HAP-1 (cell line): ENCODE measurements around the gene ANTXR1.

ENCODE experiments used
- DNase-seq, 2 experiments: peaks; one replicate each; pipeline ENCODE4 v3.0.0-alpha.2; 2016 to 2020; ENCODE audit warnings: low spot score in 2 of 2
- H3K27me3 ChIP-seq: fragments of 250-450 bp; sonication (Bioruptor Pico); 2 replicates; pipeline ENCODE4 v1.5.1; 2020; ENCODE audit warnings: low read depth, mild to moderate bottlenecking, moderate library complexity
- H3K36me3 ChIP-seq: fragments of 250-450 bp; sonication (Bioruptor Pico); replicated peaks from 2 replicates; pipeline ENCODE4 v1.5.1; 2020; ENCODE audit warnings: mild to moderate bottlenecking
- H3K4me1 ChIP-seq: fragments of 250-450 bp; sonication (Bioruptor Pico); 2 replicates; pipeline ENCODE4 v1.5.1; 2020; ENCODE audit warnings: mild to moderate bottlenecking
- H3K4me3 ChIP-seq: fragments of 250-450 bp; sonication (Bioruptor Pico); 2 replicates; pipeline ENCODE4 v1.5.1; 2020; ENCODE audit warnings: mild to moderate bottlenecking, moderate library complexity
- H3K9me3 ChIP-seq: fragments of 250-450 bp; sonication (Bioruptor Pico); 2 replicates; pipeline ENCODE4 v1.5.1; 2020; ENCODE audit warnings: mild to moderate bottlenecking, moderate library complexity
- in situ Hi-C: fragments of 300-500 bp; cut with MboI; formaldehyde crosslinking; loops from 3 replicates; pipeline ENCODE4 v1.14.3; 2020; ENCODE audit warnings: low sequenced_read_pairs, inconsistent platforms, mixed read lengths

Gene ANTXR1

DNA sequence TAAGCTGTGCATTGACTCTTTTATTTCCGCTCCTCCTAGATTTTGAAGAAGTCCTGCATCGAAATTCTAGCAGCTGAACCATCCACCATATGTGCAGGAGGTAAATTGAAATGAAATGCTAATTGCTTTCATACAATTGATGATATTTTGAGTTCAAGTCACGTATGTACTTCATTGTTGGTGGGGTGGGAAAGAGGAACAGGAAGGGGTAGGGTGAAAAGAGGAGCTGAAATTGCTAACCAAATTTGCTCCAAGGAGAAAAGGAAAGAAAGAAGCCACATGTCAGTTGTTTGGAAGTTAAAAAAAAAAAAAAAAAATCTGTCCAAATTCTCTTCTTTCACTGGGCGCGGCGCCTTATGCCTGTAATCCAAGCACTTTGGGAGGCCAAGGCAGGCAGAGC lies 77.8 kb downstream of the ANTXR1 start:
- Histone ChIP-seq H3K4me3 (no peak overlapping the region), H3K4me1 (no peaks in the 10 kb centered on the region), H3K9me3 (no peaks in the 10 kb centered on the region), H3K36me3 (no peaks in the 10 kb centered on the region), H3K27me3 (no peaks in the 10 kb centered on the region)
- in situ Hi-C loops: no loop called here
- DNase-seq: no peak

DNA sequence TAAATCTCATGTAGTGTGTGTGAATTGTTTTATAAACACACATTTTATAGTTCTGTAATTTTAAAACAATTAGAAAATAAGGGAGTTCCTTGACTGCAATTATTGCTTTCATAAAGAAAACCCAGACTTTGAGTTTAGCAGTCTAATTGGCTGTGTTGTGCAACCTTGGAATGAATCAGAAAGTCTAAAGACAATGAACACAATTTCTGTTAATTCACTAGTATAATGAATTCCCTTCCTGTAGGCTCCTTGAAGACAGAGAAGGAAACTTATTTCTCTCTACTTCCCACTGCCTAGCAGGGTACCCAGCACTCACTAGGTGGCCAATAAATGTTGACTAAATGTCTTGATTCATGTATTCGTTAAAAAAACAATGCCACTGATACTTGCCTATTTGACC lies 79.9 kb downstream of the ANTXR1 start:
- DNase-seq: no peak
- Histone ChIP-seq H3K27me3 (no peaks in the 10 kb centered on the region), H3K4me3 (no peak overlapping the region), H3K4me1 (no peaks in the 10 kb centered on the region; the same call in 1 of the 2 replicates), H3K36me3 (no peaks in the 10 kb centered on the region), H3K9me3 (no peaks in the 10 kb centered on the region)
- in situ Hi-C loops: no loop called here

DNA sequence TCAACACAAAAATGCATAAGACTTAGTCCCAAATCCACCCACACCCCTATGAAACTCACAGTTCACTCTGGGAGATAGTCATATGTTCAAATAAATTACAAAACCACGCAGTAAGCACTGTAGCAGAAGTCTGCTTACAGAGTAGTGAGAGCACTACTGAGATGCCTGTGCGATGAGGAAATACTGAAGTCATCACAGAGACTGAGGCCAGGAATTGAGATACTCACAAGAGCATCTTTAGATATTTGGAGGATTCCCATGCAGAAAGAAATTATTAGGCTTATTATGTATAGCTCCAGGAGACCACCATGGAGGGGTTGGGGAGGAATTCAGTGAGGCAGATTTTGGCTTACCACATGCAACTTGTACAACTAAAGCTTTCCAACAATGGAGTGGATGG lies 82.3 kb downstream of the ANTXR1 start:
- H3K4me1 ChIP-seq: no peaks in the 10 kb centered on the region; the same call in 1 of the 2 replicates
- no peaks in the 10 kb centered on the region for H3K27me3 ChIP-seq
- H3K4me3 ChIP-seq: no peak overlapping the region
- H3K9me3 ChIP-seq: no peaks in the 10 kb centered on the region
- no peak for DNase-seq
- in situ Hi-C loops: no loop called here
- H3K36me3 ChIP-seq: no peaks in the 10 kb centered on the region

DNA sequence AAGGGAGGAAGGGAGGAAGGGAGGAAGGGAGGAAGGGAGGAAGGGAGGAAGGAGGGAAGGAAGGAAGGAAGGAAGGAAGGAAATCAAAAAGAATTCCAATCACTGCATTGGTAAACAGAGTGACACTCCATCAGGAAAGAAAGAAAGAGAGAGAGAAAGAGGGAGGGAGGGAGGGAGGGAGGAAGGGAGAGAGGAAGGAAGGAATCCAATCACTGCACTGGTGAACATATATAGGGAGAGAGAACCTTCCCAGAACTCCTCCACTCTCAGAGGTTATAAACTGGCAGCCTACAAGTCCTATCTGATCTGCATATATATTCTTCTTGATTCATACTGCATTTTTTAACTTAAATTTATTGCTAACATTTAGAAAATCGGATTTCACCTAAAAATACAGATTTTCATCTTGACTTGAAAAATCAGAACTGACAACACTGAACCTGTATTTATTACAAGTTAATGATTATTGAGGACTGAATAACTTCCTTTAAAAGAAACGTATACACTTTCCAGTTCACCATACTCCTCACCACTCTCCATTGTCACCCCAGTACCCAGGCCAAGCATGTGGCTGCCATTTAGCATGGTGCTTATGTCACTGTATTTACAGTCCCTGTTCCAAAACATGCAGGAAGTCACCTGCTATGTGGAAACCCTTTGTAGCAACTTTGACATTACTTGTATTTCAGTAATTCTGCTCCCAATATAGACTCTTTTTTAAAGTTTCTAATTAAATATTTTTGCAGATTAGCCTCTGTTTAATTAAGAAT lies 83.5 kb downstream of the ANTXR1 start:
- no peaks in the 10 kb centered on the region; the same call in 1 of the 2 replicates for H3K4me1 ChIP-seq
- in situ Hi-C loops: no loop called here

DNA sequence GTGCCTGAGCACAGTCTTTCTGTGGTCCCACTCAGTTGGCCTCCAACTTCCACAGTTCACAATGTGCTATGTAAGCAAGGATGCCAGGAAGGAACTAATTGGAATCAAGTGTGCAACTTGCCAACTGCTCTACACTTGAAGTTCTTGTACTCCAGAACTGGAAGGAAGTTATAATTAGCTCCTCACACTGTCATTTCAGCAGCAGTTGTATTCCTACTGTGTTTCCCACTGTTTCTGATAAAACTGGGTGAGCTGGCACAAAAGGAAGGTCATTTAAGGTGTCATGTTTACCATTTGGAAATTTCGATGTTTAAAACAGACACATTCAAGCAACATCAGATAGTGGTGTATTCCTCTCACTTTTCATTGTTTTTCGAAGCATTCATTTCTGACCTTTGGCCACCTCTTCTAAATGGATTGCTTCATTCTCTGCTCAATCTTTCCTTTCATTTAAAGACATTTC lies 84.2 kb downstream of the ANTXR1 start:
- in situ Hi-C loops: no loop called here
- DNase-seq: no peak
- H3K4me3 ChIP-seq: no peak overlapping the region
- H3K4me1 ChIP-seq: no peaks in the 10 kb centered on the region; the same call in 1 of the 2 replicates
- no peaks in the 10 kb centered on the region for H3K27me3 ChIP-seq
- no peaks in the 10 kb centered on the region for H3K9me3 ChIP-seq
- no peaks in the 10 kb centered on the region for H3K36me3 ChIP-seq

More for the DNA sequence above, 83.5 kb downstream of the ANTXR1 start:
- H3K9me3 ChIP-seq: no peaks in the 10 kb centered on the region
- H3K27me3 ChIP-seq: no peaks in the 10 kb centered on the region
- DNase-seq: no peak
- H3K36me3 ChIP-seq: no peaks in the 10 kb centered on the region
- H3K4me3 ChIP-seq: no peak overlapping the region

DNA sequence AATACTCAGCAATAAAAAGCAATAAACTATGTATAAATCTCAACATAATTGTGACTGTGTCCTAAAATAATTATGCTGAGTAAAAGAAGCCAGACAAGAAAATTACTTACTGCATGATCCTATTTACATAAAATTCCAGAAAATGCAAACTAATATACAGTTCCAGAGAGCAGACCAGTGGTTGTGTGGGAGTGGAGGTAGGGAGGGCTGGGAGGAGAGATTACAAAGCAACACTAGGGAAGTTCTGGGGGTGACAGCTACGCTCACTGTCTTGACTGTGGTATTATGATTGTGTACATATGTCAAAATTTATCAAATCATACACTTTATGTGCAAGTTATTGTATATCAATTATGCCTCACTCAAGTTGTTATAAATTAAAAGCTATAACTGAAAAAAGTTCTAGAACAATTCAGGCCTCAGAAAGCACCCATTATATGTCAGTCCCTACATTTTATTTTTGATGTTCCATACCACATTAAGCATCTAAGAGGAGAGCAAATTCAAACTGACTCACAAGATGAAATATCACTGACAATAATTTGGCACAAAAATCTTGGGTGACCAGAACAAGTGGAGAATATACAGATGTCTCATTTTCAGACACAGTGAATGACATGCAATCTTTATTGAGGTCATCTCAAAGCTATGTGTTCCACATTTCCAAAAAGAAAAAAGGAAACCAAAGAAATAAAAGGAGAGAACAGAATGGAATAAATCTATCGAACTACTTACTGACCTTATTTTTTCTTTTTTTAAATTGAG lies 85.1 kb downstream of the ANTXR1 start:
- no peak overlapping the region for H3K4me3 ChIP-seq
- H3K9me3 ChIP-seq: no peaks in the 10 kb centered on the region
- DNase-seq: no peak
- in situ Hi-C loops: no loop called here
- H3K36me3 ChIP-seq: no peaks in the 10 kb centered on the region
- H3K4me1 ChIP-seq: no peaks in the 10 kb centered on the region; the same call in 1 of the 2 replicates
- no peaks in the 10 kb centered on the region for H3K27me3 ChIP-seq

DNA sequence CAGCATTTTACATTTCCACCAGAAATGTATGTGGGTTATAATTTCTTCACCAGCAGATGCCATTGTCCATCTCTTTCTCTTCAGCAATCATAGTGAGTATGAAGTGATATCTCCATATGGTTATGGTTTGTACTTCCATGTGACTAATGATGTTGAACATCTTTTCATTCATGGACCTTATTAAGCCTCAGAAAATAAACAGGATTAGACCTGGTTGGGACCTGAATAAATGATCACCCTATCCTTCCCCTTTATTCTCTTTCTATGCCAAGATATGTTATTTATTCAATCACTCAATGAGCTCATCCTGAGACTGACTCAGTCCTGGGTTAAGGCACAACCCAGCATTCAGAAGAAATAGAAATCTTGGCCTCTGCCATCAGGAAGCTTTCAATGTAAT lies 86.6 kb downstream of the ANTXR1 start:
- no peaks in the 10 kb centered on the region for H3K27me3 ChIP-seq
- no peak overlapping the region for H3K4me3 ChIP-seq
- H3K9me3 ChIP-seq: no peaks in the 10 kb centered on the region
- no peak for DNase-seq
- no peaks in the 10 kb centered on the region; the same call in 1 of the 2 replicates for H3K36me3 ChIP-seq
- H3K4me1 ChIP-seq: no peaks in the 10 kb centered on the region; the same call in 1 of the 2 replicates
- in situ Hi-C loops: no loop called here

DNA sequence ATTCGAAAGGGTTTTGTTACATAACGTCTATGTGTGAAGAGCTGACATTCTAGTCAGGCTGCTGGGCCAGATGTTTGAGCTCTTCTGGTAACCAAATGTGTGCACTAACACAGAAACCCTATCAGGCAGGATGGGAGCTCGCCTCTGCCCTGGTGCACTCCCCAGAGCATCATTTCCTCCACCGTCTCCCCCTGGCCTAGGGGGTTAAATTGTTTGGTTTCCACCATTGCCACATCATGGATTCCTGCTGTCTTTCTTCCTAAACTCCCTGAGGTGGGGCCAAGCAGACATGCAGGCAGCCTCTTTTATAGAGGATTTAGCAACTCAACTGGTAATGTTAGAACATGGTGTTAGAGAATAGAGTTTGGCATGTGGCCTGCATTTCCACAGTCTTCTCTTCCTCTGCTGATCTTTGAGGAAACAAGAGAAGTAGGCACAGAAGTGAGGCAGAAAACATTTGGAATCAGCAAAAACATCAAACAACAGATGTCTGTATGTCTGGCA lies 87.3 kb downstream of the ANTXR1 start:
- in situ Hi-C loops: no loop called here
- Histone ChIP-seq H3K27me3 (no peaks in the 10 kb centered on the region), H3K4me1 (no peaks in the 10 kb centered on the region; the same call in 1 of the 2 replicates), H3K9me3 (no peaks in the 10 kb centered on the region), H3K36me3 (no peaks in the 10 kb centered on the region; the same call in none of the 2 replicates), H3K4me3 (no peak overlapping the region)
- DNase-seq: no peak

DNA sequence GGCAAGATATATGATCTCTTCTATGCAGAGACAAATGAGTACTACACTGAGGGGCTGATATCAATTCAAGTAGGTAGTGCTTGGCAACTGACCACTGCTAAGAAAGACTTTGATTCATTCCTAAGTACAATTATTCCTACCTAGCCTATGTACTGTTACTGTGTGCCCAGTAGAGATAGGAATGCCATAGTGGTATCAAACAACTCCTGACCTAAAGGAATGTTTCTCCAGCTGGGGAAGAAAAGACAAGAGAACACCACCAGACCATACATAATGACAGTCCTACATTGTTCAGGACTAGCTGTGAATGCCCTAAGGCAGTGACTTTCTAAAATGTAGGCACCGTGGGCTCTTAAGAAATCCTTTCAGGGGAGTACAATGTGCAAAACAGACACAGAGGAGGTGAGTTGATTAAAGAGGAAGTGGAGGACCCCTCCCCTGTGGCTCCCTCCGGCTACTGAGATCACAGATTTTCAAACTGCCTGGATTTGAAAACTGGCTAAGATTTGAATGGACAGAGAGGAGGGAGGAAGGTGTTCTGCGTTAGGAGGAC lies 89.1 kb downstream of the ANTXR1 start:
- Histone ChIP-seq H3K4me3 (no peak overlapping the region), H3K9me3 (no peaks in the 10 kb centered on the region), H3K4me1 (no peaks in the 10 kb centered on the region; the same call in 1 of the 2 replicates), H3K36me3 (no peaks in the 10 kb centered on the region; the same call in none of the 2 replicates), H3K27me3 (no peaks in the 10 kb centered on the region)
- in situ Hi-C loops: no loop called here
- DNase-seq: no peak

DNA sequence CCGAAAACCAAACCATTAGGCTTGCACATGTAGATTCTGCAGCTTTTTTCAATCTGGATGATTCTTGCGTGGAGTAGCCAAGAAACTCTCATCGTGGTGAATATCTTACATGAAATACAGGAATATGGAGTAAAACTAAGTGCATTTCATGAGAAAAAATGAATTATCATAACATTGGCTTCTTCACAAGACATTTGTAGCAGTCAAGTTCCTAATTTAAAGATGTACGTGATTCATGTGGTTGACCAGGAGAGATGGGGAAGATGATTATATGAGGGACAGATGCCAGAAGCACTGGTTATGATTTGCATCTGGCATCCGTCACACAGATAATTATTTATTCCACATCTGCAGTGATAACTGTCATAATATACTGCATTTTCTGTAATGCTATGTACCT lies 90.4 kb downstream of the ANTXR1 start:
- no peak for DNase-seq
- in situ Hi-C loops: no loop called here
- Histone ChIP-seq H3K9me3 (no peaks in the 10 kb centered on the region), H3K4me1 (no peaks in the 10 kb centered on the region), H3K4me3 (no peak overlapping the region), H3K27me3 (no peaks in the 10 kb centered on the region), H3K36me3 (no peaks in the 10 kb centered on the region; the same call in none of the 2 replicates)

DNA sequence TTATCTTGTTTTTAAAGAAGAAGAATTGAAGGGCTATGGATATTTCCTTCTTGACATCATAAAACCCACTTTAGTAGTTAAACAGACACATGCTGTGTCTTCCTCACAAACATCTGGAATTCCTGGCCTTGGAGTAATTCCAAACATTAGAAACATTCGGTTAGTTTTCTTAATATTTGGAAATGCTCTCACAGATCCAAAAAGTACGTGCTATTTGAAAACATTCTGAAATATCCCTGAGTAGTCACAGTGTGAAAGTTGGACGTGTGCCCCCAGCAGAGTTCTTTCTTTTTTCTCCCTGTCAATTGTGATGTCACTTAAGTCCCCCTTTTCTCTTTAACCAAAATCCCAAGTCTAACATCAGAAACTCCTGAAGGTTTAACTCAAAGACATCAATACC lies 91.3 kb downstream of the ANTXR1 start:
- H3K9me3 ChIP-seq: no peaks in the 10 kb centered on the region
- H3K27me3 ChIP-seq: no peaks in the 10 kb centered on the region
- no peak overlapping the region for H3K4me3 ChIP-seq
- no peak for DNase-seq
- no peaks in the 10 kb centered on the region; the same call in none of the 2 replicates for H3K36me3 ChIP-seq
- H3K4me1 ChIP-seq: no peaks in the 10 kb centered on the region
- in situ Hi-C loops: no loop called here

DNA sequence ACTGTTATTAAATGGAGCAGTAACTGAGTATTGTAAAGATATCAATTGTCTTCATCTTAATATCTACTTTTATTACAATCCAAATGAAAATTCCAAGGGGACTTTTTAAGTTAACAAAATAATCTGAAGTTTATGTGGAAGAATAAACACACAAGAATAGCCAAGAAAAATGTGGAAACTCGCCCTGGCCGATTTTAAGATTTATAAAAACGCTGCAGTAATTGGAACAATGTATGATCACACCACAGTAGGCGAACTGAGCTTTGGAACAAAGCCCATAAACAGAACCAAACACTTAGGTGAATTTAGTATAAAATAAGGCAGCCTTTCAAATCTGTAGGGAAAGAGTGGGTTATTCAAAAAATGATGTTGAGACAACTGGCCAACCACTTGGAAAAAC lies 96.3 kb downstream of the ANTXR1 start:
- in situ Hi-C loops: no loop called here
- Histone ChIP-seq H3K9me3 (no peaks in the 10 kb centered on the region), H3K4me3 (no peak overlapping the region), H3K27me3 (no peaks in the 10 kb centered on the region), H3K36me3 (no peaks in the 10 kb centered on the region; the same call in 1 of the 2 replicates), H3K4me1 (no peaks in the 10 kb centered on the region)
- DNase-seq: no peak

DNA sequence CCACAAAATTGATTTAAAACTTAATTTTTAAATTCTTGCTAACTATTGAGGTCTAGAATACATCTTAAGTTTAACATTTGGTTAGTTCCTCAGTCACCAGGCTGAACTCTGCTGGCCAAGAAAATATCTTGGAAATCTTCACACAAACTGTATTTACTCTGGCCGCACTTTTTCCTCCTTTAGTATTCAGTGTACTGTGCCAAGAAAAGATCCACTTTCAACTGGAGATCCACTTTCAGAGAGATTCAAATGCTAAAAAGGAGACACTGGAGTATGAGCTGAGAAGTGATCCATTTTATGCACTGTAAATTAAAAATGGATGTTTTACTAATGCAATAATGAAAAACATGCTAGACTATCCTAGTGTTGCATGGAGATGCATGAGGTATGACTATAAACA lies 98.1 kb downstream of the ANTXR1 start:
- H3K9me3 ChIP-seq: no peaks in the 10 kb centered on the region
- no peaks in the 10 kb centered on the region for H3K4me1 ChIP-seq
- H3K4me3 ChIP-seq: no peak overlapping the region
- in situ Hi-C loops: no loop called here
- no peaks in the 10 kb centered on the region for H3K36me3 ChIP-seq
- DNase-seq: no peak
- no peaks in the 10 kb centered on the region for H3K27me3 ChIP-seq

DNA sequence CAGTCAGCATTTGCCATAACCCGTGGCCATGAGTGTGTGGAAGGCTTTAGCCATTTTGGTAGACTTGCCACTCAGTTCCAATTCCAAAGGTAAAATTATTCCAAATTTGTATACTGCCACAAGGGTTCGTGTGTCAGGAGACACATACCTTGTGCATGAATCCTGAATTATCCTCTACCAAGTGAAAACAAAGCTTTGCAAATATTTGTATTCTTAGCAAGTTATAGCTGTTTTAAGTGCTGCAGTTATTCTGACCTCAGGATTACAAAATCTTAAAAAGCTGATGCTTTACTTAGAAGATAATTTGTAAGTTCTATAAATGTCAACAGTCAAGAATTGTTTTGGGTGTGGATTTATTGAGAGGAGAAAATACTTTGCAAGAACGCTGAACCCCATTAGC lies 100.6 kb downstream of the ANTXR1 start:
- H3K4me1 ChIP-seq: no peaks in the 10 kb centered on the region
- H3K36me3 ChIP-seq: no peaks in the 10 kb centered on the region
- H3K9me3 ChIP-seq: no peaks in the 10 kb centered on the region
- H3K4me3 ChIP-seq: no peak overlapping the region
- in situ Hi-C loops: no loop called here
- no peaks in the 10 kb centered on the region for H3K27me3 ChIP-seq
- no peak for DNase-seq
